Neural cell (in vitro differentiated cells): Measurements from ENCODE around the gene KIFAP3. TPM values are rescaled to one million over a fixed set of nuclear protein-coding genes. Genes with fewer than 3 reads are reported as not detected.
A peak's percentile ranks its signal among the peaks of the same experiment; 100 is the strongest.

ENCODE experiments used
- H2AFZ ChIP-seq: fragments of 200-600, 300-800 bp; sonication (generic), shearing (Covaris generic); 2 replicates; pipeline ENCODE4 v1.6.0; 2014; ENCODE audit warnings: low read depth, mild to moderate bottlenecking, antibody characterized with exemption, low read length, moderate library complexity
- H3F3A ChIP-seq: fragments of 200-600 bp; shearing (Covaris generic); 2 replicates; pipeline ENCODE4 v1.6.1; 2016; ENCODE audit warnings: mild to moderate bottlenecking, moderate library complexity, mixed read lengths, antibody characterized with exemption, low read length; ENCODE audit not compliant: insufficient read depth, poor library complexity, severe bottlenecking
- H3K27ac ChIP-seq: fragments of 200-600, 300-800 bp; sonication (generic), shearing (Covaris generic); 2 replicates; pipeline ENCODE4 v1.5.1; 2014; ENCODE audit warnings: mild to moderate bottlenecking, low read length, moderate library complexity
- H3K27me3 ChIP-seq: fragments of 300-800, 200-600 bp; sonication (generic), shearing (Covaris generic); 2 replicates; pipeline ENCODE4 v1.6.0; 2014; ENCODE audit warnings: mild to moderate bottlenecking, low read depth, low read length, moderate library complexity; ENCODE audit not compliant: insufficient read depth
- H3K36me3 ChIP-seq: fragments of 300-800, 200-600 bp; sonication (generic), shearing (Covaris generic); 2 replicates; pipeline ENCODE4 v1.5.1; 2014; ENCODE audit warnings: mild to moderate bottlenecking, antibody characterized with exemption, low read length, moderate library complexity; ENCODE audit not compliant: insufficient read depth
- H3K4me2 ChIP-seq: fragments of 300-800, 200-600 bp; sonication (generic), shearing (Covaris generic); 2 replicates; pipeline ENCODE4 v1.6.0; 2014; ENCODE audit warnings: mild to moderate bottlenecking, low read length
- H3K4me3 ChIP-seq: fragments of 300-800, 200-600 bp; sonication (generic), shearing (Covaris generic); 2 replicates; pipeline ENCODE4 v1.5.1; 2014; ENCODE audit warnings: mild to moderate bottlenecking, low read length, moderate library complexity
- H3K79me2 ChIP-seq: fragments of 200-600 bp; shearing (Covaris generic); replicated peaks from 2 replicates; pipeline ENCODE4 v1.6.0; 2014; ENCODE audit warnings: mild to moderate bottlenecking, low read length, moderate library complexity; ENCODE audit not compliant: insufficient read depth
- H3K9ac ChIP-seq: fragments of 300-800, 200-600 bp; sonication (generic), shearing (Covaris generic); 2 replicates; pipeline ENCODE4 v1.6.1; 2016; ENCODE audit warnings: mild to moderate bottlenecking, low read length, mixed read lengths
- H3K9me2 ChIP-seq: fragments of 200-600 bp; shearing (Covaris generic); 2 replicates; pipeline ENCODE4 v1.6.1; 2016; ENCODE audit warnings: mild to moderate bottlenecking, low read length, mixed read lengths; ENCODE audit not compliant: insufficient read depth
- H3K9me3 ChIP-seq: fragments of 200-600, 300-800 bp; sonication (generic), shearing (Covaris generic); 2 replicates; pipeline ENCODE4 v1.6.1; 2016; ENCODE audit warnings: mild to moderate bottlenecking, mixed run types, low read length, moderate library complexity, mixed read lengths
- H4K20me1 ChIP-seq: fragments of 200-600 bp; shearing (Covaris generic); 2 replicates; pipeline ENCODE4 v1.6.1; 2016; ENCODE audit warnings: mild to moderate bottlenecking, mixed run types; ENCODE audit not compliant: insufficient read depth
- CTCF ChIP-seq: fragments of 450-650 bp; IDR thresholded peaks from 2 replicates; pipeline ENCODE4 v1.5.1; 2014; ENCODE audit warnings: antibody characterized with exemption, mild to moderate bottlenecking, moderate library complexity; ENCODE audit not compliant: poor library complexity, severe bottlenecking
- EP300 ChIP-seq: fragments of 450-650 bp; conservative IDR thresholded peaks from 2 replicates; pipeline ENCODE4 v1.6.1; 2014; ENCODE audit warnings: antibody characterized with exemption, mild to moderate bottlenecking, moderate library complexity; ENCODE audit not compliant: poor library complexity, severe bottlenecking
- EZH2 ChIP-seq: fragments of 200-600, 300-800 bp; shearing (Covaris generic), sonication (generic); IDR thresholded peaks from 2 replicates; pipeline ENCODE4 v1.6.1; 2014; ENCODE audit warnings: antibody characterized with exemption, low read length, borderline replicate concordance, mild to moderate bottlenecking; ENCODE audit not compliant: insufficient read depth, poor library complexity, severe bottlenecking
- MXI1 ChIP-seq: fragments of 450-650 bp; conservative IDR thresholded peaks from 2 replicates; pipeline ENCODE4 v1.6.1; 2014; ENCODE audit warnings: antibody characterized with exemption, mild to moderate bottlenecking; ENCODE audit not compliant: poor library complexity, severe bottlenecking
- POLR2AphosphoS5 ChIP-seq: IDR thresholded peaks from 2 replicates; pipeline ENCODE4 v1.6.1; 2012
- RAD21 ChIP-seq: fragments of 450-650 bp; conservative IDR thresholded peaks from 2 replicates; pipeline ENCODE4 v1.6.1; 2014; ENCODE audit warnings: antibody characterized with exemption, mild to moderate bottlenecking, moderate library complexity
- REST ChIP-seq: IDR thresholded peaks from 2 replicates; pipeline ENCODE4 v1.6.1; 2012; ENCODE audit warnings: borderline replicate concordance
- SMC3 ChIP-seq: fragments of 450-650 bp; conservative IDR thresholded peaks from 2 replicates; pipeline ENCODE4 v1.6.1; 2014; ENCODE audit warnings: antibody characterized with exemption, mild to moderate bottlenecking, moderate library complexity; ENCODE audit not compliant: poor library complexity
- TAF1 ChIP-seq: IDR thresholded peaks from 2 replicates; pipeline ENCODE4 v1.6.1; 2012; ENCODE audit warnings: low read depth
- polyA plus RNA-seq: library from polyadenylated mRNA; depleted of rRNA; stranded (reverse); fragments of >200 nt; gene quantifications from 2 replicates; pipeline ENCODE4 v1.2.3, GENCODE V29; 2014

KIFAP3 gene
- polyA plus RNA-seq, 1 donor from 2014 or later, result 256 TPM

- Histone ChIP-seq H3K9me2 (no peaks in the 10 kb centered on the region), H3K9ac (no peak overlapping the region), H3K36me3 (no peaks in the 10 kb centered on the region), H3F3A (no peaks in the 10 kb centered on the region), H3K27me3 (no peaks in the 10 kb centered on the region), H3K4me3 (no peak overlapping the region), H3K4me2 (no peak overlapping the region), H3K9me3 (no peaks in the 10 kb centered on the region), H2AFZ (no peak overlapping the region), H3K79me2 (no peaks in the 10 kb centered on the region), H4K20me1 (no peaks in the 10 kb centered on the region), H3K27ac (no peak overlapping the region)
- TF ChIP-seq EP300, result no peak
- peak; percentile 82 for TF ChIP-seq RAD21
- peak; percentile 79 for TF ChIP-seq CTCF
- peak; percentile 78 for TF ChIP-seq SMC3
These were observed 145.9 kb downstream of the KIFAP3 start for GRCh38 chr1:169928438-169929209.

- TF ChIP-seq TAF1 (no peak), MXI1 (no peak), RAD21 (no peak), SMC3 (no peak), POLR2AphosphoS5 (no peak), EP300 (no peak), REST (no peak), EZH2 (no peak), CTCF (no peak)
- H3K9me3 ChIP-seq, result no peaks in the 10 kb centered on the region
- H3K4me3 ChIP-seq, result no peak overlapping the region
These were observed 148.7 kb downstream of the KIFAP3 start for GRCh38 chr1:169925505-169926482.

More at GRCh38 chr1:169925505-169926482, 148.7 kb downstream of the KIFAP3 start:
- Histone ChIP-seq H3K27ac (peak overlapping the region; percentile 17), H3K9me2 (no peaks in the 10 kb centered on the region), H3K4me2 (no peak overlapping the region), H3F3A (no peaks in the 10 kb centered on the region), H3K36me3 (no peaks in the 10 kb centered on the region), H2AFZ (no peak overlapping the region), H3K9ac (no peak overlapping the region), H4K20me1 (no peaks in the 10 kb centered on the region), H3K27me3 (no peaks in the 10 kb centered on the region), H3K79me2 (no peaks in the 10 kb centered on the region)
